Measurements from ENCODE around the gene SH3RF3.

Gene SH3RF3

GRCh38 chr2:109185821-109186570 is 57.0 kb downstream of the SH3RF3 start:
- DNase-seq = no peak

DNA sequence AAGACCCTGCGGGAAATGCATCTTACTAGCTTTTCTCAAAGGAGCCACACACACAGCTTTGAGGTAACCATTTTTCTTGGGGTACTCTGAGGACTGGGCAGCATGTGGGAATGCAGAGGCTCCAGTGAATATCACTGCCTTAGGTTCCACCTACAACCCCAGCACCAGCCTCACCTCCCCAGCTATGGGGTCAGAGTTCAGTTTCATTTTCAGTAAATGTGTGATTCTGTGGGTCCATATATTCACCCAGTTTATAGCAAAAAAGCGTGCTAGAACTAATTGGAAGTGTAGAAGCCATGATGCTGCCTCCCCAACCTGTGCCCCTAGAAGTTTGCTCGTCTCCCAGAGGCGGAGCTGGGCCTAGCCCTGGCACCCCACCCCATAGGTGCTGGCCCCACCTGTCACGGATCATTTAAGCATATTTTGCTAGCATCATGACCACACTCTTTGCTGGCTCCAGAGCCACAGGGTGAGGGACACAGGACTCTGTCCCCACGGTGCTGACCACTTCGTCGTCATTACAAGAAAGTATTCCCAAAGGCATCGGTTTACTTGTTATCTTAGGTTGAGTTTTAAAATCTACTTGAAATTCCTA is 57.7 kb downstream of the SH3RF3 start:
- no peak for DNase-seq

DNA sequence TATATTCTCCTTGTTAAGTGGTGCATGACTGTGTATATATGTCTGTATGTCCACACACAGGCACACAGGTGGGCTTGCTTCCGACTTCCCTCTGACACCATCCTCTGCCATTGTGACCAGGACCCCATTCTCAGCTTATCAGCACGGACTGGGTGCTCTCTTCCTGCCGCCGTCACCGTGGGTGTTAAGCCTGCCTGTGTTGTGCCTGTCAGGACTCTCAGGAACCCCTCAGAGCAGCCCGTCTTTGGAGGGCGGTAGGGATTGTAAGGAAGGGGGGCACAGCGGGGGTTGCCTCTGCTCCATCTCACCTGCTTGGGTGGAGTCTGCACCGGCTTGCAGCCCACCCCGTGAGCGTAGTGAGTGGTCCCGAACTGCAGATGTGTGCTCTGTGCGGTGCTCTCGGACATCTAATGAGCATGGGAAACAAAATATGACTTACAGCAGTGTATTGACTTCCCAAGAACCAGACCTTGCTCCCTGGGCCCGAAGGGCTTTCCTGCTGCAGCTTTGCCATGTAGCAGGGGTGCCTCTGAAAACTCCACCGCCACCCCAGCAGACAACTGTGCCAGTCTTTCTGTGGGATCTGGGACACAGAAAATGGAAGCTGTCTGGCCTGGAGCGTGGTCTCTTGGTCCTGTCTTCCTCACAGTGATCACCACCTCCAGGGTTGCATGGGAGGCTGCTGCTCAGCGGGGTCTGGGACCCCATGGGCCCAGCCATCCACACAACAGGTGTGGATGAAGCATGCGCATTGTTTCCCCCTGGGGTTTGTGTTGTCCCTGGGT is 58.9 kb downstream of the SH3RF3 start:
- DNase-seq = no peak

DNA sequence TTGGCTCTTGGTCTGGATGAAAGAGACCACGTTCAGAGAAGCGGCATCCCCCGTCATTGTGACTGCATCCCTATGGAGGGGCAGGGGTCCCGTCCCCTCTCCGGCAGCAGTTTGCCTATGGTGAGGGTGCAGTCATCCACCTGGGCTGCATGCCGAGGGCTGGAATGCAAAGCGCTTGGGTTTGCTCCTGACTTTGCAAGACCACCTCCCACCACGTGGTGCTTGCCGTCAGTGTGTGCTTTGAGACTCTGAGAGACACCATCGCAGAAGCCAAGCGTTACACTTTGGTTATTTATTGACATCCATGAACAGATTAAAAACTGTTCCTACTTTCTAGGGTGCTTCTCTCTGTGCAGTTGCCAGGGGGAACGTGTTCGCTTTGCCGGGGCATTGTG is 59.5 kb downstream of the SH3RF3 start:
- DNase-seq = no peak

- no peak for DNase-seq
Observed at GRCh38 chr2:109188898-109189297, 59.9 kb downstream of the SH3RF3 start.

DNA sequence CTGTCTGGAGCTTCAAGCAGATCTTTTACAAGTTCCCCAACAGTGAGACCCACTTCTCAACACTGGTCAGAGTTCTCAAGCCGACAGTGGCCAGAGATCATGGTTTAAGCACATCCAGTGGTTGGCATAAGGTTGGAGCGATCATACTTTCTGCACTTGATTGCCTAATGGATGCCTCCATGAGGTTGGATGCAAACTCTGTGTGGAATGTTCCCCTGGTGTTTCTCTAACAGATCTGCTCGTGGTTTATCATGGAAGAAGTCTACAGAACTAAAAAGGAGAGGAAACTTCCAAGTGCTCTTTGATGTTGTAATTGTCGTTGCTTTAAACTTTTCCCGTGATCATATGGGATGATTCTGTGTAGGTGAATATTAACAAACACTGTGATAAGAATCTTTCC is 60.7 kb downstream of the SH3RF3 start:
- no peak for DNase-seq

DNA sequence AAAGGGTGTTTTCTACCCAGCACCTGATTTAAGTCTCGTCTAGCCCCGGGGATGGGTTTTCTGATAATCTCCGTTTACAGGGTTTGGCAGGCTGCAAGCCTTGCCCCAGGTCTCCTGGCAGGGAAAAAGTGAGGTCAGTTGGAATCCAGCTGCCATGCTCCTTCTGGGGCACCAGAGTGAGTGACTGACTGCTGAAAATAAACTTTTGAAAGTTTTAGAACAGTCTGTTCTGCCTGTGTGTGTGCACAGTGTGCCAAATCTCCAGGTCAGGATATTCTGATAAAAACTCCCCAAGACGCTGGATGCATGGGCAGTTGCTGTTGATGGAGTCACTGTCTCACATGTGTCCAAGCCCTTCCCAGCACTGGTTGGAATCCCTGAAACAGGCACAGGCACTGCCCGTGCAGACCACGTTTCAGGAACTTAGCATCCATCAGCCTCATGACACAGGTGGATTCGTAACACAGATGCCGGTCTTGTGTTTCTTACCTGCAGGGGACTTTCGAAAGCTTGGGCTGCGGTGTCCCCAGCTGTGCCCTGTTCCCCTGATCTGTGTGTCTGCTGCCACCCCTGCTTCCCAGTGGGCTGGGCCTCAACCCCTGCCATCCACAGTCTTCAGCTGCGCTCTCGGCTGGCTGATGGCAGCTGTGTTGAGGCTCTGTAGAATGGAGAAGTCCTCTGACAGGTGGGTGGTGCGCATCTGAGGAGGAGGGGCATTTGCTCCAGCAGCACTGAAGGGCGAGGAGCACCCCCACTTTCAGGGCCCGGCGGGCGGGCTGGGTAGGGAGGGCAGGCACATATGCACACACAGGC is 65.0 kb downstream of the SH3RF3 start:
- no peak for DNase-seq

GRCh38 chr2:109194620-109194937 is 65.6 kb downstream of the SH3RF3 start:
- DNase-seq = no peak

- DNase-seq = no peak
Observed at GRCh38 chr2:109195193-109196045, 66.4 kb downstream of the SH3RF3 start.

- DNase-seq = no peak
Observed at GRCh38 chr2:109196081-109196875, 67.3 kb downstream of the SH3RF3 start.

DNA sequence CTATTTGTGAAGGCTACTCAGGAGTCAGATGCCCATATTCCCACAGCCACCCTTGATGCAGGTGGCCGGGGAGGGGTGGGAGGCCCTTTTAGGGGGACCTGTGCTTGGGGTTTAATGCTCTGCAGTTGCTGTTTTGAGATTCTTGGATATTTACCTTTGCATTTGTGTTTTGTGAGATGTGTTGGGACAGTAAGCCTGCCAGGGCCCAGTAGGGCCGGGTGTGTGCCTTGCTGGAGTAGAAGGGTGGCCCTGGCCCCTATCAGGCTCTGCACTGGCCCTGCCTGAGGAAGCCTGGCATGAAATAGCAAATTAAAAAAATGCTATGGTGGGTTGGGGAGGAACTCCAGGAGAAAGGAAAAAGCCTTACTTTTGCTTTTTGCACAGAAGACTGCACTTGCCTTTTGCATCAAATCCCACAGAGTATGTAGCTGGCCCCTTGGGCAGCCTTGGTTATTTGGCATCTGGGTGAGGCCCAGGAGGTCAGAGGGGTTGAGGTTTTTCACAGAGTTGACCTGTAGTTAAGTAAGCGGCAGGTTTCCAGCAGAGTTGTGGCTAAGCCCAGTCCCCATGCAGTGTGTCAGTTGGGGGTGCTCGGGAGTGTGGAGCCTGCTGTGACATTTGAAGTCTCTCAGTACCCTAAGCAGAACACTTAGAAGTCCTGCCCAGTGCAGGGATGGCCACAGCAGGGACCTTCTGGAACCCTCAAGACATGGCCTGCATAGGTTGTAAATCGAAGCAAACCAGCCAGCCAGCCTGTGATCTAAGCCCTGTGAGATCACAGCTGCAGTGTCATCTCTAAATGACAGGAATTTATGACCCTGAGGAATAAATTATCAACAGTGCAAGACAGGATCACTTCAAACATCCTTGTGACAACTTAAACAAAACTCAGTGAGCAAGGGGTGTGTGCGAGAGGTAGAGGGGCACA is 68.8 kb downstream of the SH3RF3 start:
- DNase-seq = no peak

DNA sequence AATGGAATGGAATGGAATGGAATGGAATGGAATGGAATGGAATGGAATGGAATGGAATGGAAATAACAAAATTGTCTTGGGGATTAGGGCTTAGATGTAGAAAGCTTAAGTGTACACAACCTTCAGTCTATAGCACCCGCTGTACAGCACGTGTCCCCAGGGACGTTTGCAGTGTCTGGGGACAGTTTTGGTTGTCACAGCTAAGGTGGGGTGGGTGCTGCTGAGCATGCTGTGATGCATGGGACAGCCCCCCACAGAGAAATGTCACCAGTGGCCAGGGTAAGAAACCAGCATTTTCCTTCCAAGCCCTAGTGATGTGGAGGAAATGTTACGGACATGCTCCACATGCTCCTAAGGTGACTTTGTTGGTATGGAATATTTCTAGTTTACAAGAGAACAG is 70.8 kb downstream of the SH3RF3 start:
- no peak for DNase-seq

DNA sequence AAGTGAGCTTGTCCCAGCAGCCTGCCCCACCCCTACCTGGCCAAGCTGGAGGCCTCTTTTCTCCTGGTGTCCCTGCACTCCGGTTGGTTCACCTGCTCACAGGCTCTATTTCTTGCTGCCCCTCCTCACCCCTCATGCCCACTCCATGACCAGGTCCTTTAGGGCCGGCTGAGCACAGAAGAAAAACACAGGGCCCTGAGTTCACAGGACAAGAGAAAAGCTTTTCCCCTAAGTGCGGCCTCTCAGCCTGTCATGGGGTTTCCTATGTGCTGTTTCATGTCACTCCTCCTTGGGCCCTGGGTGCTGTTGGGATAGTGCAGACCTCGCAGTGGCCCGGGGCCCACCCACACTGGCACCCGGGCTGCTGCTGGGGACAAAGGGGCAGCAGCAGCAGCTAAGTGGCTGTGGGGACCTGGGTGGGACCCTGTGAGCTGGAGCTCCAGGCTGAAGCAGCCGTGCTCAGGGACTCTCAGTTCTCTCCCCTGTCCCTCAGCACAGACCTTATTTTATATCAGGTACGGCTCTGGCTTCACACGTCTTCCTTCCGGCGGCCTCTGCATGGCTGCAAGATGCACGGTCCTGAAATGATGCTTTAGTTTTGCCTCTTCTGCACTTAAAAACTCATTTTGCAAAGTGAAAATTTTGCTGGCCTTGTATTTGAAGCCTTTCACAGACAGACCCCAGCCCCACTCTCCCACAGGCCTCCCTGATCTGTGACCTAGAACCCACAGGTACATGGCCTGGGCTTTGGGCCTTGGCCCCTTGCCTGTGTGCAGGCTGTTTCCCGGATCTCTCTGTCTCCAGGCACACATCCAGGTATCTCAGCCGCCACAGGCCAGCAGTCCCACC is 71.8 kb downstream of the SH3RF3 start:
- no peak for DNase-seq

DNA sequence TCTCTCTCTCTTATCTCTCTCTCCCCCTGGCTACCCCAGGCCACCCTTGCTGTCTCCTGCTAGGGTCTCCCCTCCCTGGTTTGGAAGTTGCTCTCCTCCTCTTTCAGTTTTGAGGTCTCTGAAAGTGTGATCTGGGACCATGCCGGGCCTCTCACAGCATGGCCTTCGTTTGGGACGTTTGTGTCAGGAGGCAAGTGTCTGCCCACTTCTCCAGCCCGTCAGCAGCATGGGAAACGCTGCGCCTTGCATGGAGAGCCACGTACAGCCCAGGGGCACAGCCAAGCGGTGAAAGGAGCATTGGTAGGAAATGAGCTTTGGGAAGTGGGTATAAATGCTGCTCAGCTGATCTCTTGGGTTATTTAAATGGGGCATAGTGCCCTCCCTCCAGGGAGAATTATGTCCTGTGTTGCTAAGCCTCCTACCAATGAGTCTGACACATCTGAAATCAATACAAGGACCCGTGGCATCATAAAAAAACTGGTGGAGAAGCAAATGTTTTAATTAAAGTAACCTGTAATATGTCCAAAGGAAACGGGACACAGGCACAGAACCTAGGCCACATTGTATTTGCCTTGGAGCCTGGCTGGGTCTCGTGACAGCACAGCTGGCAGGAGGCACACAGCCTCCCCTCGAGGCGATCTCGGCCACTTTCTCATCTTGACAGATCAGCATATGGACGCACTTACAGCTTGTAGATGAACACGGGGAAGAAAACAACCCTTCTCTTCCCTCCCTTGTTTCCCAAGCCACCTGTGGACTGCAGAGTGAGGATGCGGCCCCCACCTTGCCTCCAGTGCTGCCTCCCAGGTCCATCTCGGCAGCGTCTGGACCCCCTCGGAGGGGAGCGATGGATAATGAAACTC is 72.7 kb downstream of the SH3RF3 start:
- no peak for DNase-seq

- no peak for DNase-seq
Observed at GRCh38 chr2:109202486-109202885, 73.5 kb downstream of the SH3RF3 start.

GRCh38 chr2:109203246-109204011 is 74.4 kb downstream of the SH3RF3 start:
- no peak for DNase-seq

DNA sequence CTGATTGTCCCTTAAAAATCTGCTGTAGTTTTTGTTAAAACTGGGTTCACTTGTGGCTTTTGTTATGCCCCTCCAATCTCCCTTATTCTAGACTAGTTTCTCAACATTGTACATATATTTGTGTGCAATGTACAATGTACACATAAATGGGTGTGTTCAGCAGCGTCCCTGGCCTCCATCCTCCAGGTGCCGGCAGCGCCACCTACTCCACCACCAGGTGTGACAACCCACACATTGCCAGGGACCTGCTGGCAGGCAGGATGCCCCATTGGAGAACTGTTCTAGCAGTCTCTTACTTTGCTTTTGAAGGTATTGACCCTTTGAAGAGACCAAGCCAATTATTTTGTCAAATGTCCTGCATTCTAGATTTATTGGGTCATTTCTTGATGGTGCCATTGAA is 75.4 kb downstream of the SH3RF3 start:
- DNase-seq = no peak

DNA sequence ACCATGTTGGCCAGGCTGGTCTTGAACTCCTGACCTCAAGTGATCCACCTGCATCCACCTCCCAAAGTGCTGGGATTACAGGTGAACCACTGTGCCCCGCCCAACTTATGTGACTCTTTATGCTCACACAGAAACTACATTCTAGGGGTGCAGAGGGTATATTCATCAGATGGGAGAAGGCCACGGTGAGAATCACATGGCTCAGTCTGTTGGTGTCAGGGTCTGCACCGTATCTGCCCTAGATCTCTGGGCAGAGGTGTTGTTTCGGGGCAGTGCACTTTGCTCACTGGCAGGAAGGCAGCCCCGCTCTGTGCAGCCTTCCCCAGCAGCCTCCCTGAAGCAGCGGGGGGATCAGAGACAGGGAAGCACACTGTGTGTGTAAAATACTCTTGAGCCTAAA is 76.4 kb downstream of the SH3RF3 start:
- DNase-seq = no peak

All from NCI-H1105 (cell line).